ENCODE data around the gene PPIL6. TPM values are rescaled to one million over a fixed set of nuclear protein-coding genes. Genes with fewer than 3 reads are reported as not detected.

The PPIL6 gene
- total RNA-seq, 1 donor from 2014 or later, result 4.7 TPM

GRCh38 chr6:109397020-109397419 is 43.4 kb downstream of the PPIL6 start:
- no peaks in the 10 kb centered on the region for H3K27me3 ChIP-seq (ENCODE audit: control insufficient read depth, insufficient read depth, low read length)
- DNase-seq (ENCODE audit: low read depth), result no peak

GRCh38 chr6:109396046-109396718 is 44.2 kb downstream of the PPIL6 start:
- no peak for TF ChIP-seq CTCF (IDR thresholded peaks at IDR 0.05; ENCODE audit: insufficient read depth, low read length, poor library complexity, severe bottlenecking)
- no peaks in the 10 kb centered on the region for H3K27me3 ChIP-seq (ENCODE audit: control insufficient read depth, insufficient read depth, low read length)
- no peak for DNase-seq (ENCODE audit: low read depth)
- no peaks in the 10 kb centered on the region for H3K36me3 ChIP-seq (ENCODE audit: control insufficient read depth, insufficient read depth, low read length)
- H3K4me3 ChIP-seq (ENCODE audit: low read depth, low read length), result no peak overlapping the region

More at GRCh38 chr6:109397020-109397419, 43.4 kb downstream of the PPIL6 start:
- no peak overlapping the region for H3K4me3 ChIP-seq (ENCODE audit: low read depth, low read length)
- TF ChIP-seq CTCF (IDR thresholded peaks at IDR 0.05; ENCODE audit: insufficient read depth, low read length, poor library complexity, severe bottlenecking), result no peak
- no peaks in the 10 kb centered on the region for H3K36me3 ChIP-seq (ENCODE audit: control insufficient read depth, insufficient read depth, low read length)

- TF ChIP-seq CTCF (IDR thresholded peaks at IDR 0.05; ENCODE audit: insufficient read depth, low read length, poor library complexity, severe bottlenecking), result no peak
- Histone ChIP-seq H3K27me3 (ENCODE audit: control insufficient read depth, insufficient read depth, low read length) (no peaks in the 10 kb centered on the region), H3K4me3 (ENCODE audit: low read depth, low read length) (no peak overlapping the region), H3K36me3 (ENCODE audit: control insufficient read depth, insufficient read depth, low read length) (no peaks in the 10 kb centered on the region)
- no peak for DNase-seq (ENCODE audit: low read depth)
These were observed 46.5 kb downstream of the PPIL6 start for GRCh38 chr6:109393886-109394281.

GRCh38 chr6:109393157-109393885 is 47.1 kb downstream of the PPIL6 start:
- no peak for TF ChIP-seq CTCF (IDR thresholded peaks at IDR 0.05; ENCODE audit: insufficient read depth, low read length, poor library complexity, severe bottlenecking)

GRCh38 chr6:109389650-109390274 is 50.7 kb downstream of the PPIL6 start:
- H3K4me3 ChIP-seq (ENCODE audit: low read depth, low read length), result no peak overlapping the region
- no peak for TF ChIP-seq CTCF (IDR thresholded peaks at IDR 0.05; ENCODE audit: insufficient read depth, low read length, poor library complexity, severe bottlenecking)
- DNase-seq (ENCODE audit: low read depth), result no peak
- H3K36me3 ChIP-seq (ENCODE audit: control insufficient read depth, insufficient read depth, low read length), result no peaks in the 10 kb centered on the region
- no peaks in the 10 kb centered on the region for H3K27me3 ChIP-seq (ENCODE audit: control insufficient read depth, insufficient read depth, low read length)

More at GRCh38 chr6:109393157-109393885, 47.1 kb downstream of the PPIL6 start:
- no peak for DNase-seq (ENCODE audit: low read depth)
- Histone ChIP-seq H3K27me3 (ENCODE audit: control insufficient read depth, insufficient read depth, low read length) (no peaks in the 10 kb centered on the region), H3K4me3 (ENCODE audit: low read depth, low read length) (no peak overlapping the region), H3K36me3 (ENCODE audit: control insufficient read depth, insufficient read depth, low read length) (no peaks in the 10 kb centered on the region)
